Iris pigment epithelial cell (primary cell): Measurements from ENCODE around the gene CFAP99.

Source experiments
- DNase-seq: peaks from one replicate; pipeline ENCODE4 v3.0.0-alpha.2; 2011; ENCODE audit warnings: low read depth

CFAP99 gene

GRCh38 chr4:2510351-2511259 is 91.8 kb downstream of the CFAP99 start:
- no peak for DNase-seq

GRCh38 chr4:2511645-2512131 is 92.9 kb downstream of the CFAP99 start:
- no peak for DNase-seq
